WTC11 (cell line): ENCODE measurements around the gene XPR1. TPM values are rescaled to one million over a fixed set of nuclear protein-coding genes. Genes with fewer than 3 reads are reported as not detected.

Source experiments
- ATAC-seq: fragments of 200-7000 bp; cut with Tn5 transposase; 2 replicates; pipeline ENCODE4 v1.10.0; 2021; ENCODE audit warnings: mild to moderate bottlenecking, moderate library complexity
- CTCF ChIA-PET: fragments of 300-600 bp; sonication (Branson Sonifier 250); formaldehyde crosslinking; loops from one replicate; lab custom pipeline; 2021; ENCODE audit warnings: antibody characterized with exemption; lab: Charles Lee
- POLR2A ChIA-PET: fragments of 350-600 bp; sonication (Branson Sonifier 250); formaldehyde crosslinking; loops from one replicate; lab custom pipeline; 2021; ENCODE audit warnings: antibody characterized with exemption; lab: Charles Lee
- DNase-seq: peaks from one replicate; pipeline ENCODE4 v3.0.0; 2021; ENCODE audit warnings: low spot score
- H3K27ac Mint-ChIP-seq: 2 replicates; pipeline ENCODE4 v1.8.0; 2021; ENCODE audit warnings: mixed read lengths
- H3K27me3 Mint-ChIP-seq: 2 replicates; pipeline ENCODE4 v1.8.0; 2021; ENCODE audit warnings: low read depth, mild to moderate bottlenecking, moderate library complexity, mixed read lengths
- H3K36me3 Mint-ChIP-seq: 2 replicates; pipeline ENCODE4 v1.8.0; 2021; ENCODE audit warnings: mixed read lengths
- H3K4me1 Mint-ChIP-seq: 2 replicates; pipeline ENCODE4 v1.8.0; 2022; ENCODE audit warnings: mixed read lengths
- H3K4me3 Mint-ChIP-seq: 2 replicates; pipeline ENCODE4 v1.8.0; 2021; ENCODE audit warnings: mild to moderate bottlenecking, moderate library complexity, mixed read lengths
- H3K9me3 Mint-ChIP-seq: 2 replicates; pipeline ENCODE4 v1.8.0; 2021; ENCODE audit warnings: mixed read lengths
- ATF2 ChIP-seq: sonication (generic); formaldehyde crosslinking; IDR thresholded peaks from 2 replicates; pipeline ENCODE4 v1.8.1; 2022; ENCODE audit warnings: low read depth, missing genetic modification reagents, borderline replicate concordance
- ATF3 ChIP-seq: sonication (generic); formaldehyde crosslinking; conservative IDR thresholded peaks from 2 replicates; pipeline ENCODE4 v1.8.1; 2022; ENCODE audit warnings: mild to moderate bottlenecking, missing genetic modification reagents
- ATF6 ChIP-seq: sonication (generic); formaldehyde crosslinking; IDR thresholded peaks from 2 replicates; pipeline ENCODE4 v1.8.1; 2023; ENCODE audit warnings: mild to moderate bottlenecking, missing genetic modification reagents
- E2F1 ChIP-seq: sonication (generic); formaldehyde crosslinking; IDR thresholded peaks from 2 replicates; pipeline ENCODE4 v1.8.0; 2022; ENCODE audit warnings: mild to moderate bottlenecking, missing genetic modification reagents
- E2F5 ChIP-seq: sonication (generic); formaldehyde crosslinking; IDR thresholded peaks from 2 replicates; pipeline ENCODE4 v1.8.1; 2022; ENCODE audit warnings: mild to moderate bottlenecking, moderate library complexity, missing genetic modification reagents
- ELF4 ChIP-seq: sonication (generic); formaldehyde crosslinking; IDR thresholded peaks from 2 replicates; pipeline ENCODE4 v1.8.1; 2022; ENCODE audit warnings: low read depth, mild to moderate bottlenecking, moderate library complexity, missing genetic modification reagents
- FOXP1 ChIP-seq: sonication (generic); formaldehyde crosslinking; IDR thresholded peaks from 2 replicates; pipeline ENCODE4 v1.8.0; 2022; ENCODE audit warnings: missing genetic modification reagents, mild to moderate bottlenecking, moderate library complexity, borderline replicate concordance
- FOXP4 ChIP-seq: sonication (generic); formaldehyde crosslinking; IDR thresholded peaks from 2 replicates; pipeline ENCODE4 v1.8.0; 2022; ENCODE audit warnings: mild to moderate bottlenecking, missing genetic modification reagents
- HMGA2 ChIP-seq: fragments of 250-450 bp; sonication (Bioruptor Pico); IDR thresholded peaks from 2 replicates; pipeline ENCODE4 v1.4.0; 2021; ENCODE audit warnings: mild to moderate bottlenecking, moderate library complexity
- MAX ChIP-seq: sonication (generic); formaldehyde crosslinking; IDR thresholded peaks from 2 replicates; pipeline ENCODE4 v1.8.0; 2022; ENCODE audit warnings: mild to moderate bottlenecking, missing genetic modification reagents
- NR1H2 ChIP-seq: sonication (generic); formaldehyde crosslinking; IDR thresholded peaks from 2 replicates; pipeline ENCODE4 v1.9.0; 2021; ENCODE audit warnings: mild to moderate bottlenecking, moderate library complexity, missing genetic modification reagents
- NR2C2 ChIP-seq: sonication (generic); formaldehyde crosslinking; IDR thresholded peaks from 2 replicates; pipeline ENCODE4 v1.8.0; 2022; ENCODE audit warnings: mild to moderate bottlenecking, missing genetic modification reagents
- PRRX2 ChIP-seq: fragments of 250-450 bp; sonication (Bioruptor Pico); IDR thresholded peaks from 2 replicates; pipeline ENCODE4 v1.8.0; 2021; ENCODE audit warnings: mild to moderate bottlenecking
- SMAD4 ChIP-seq: sonication (generic); formaldehyde crosslinking; IDR thresholded peaks from 2 replicates; pipeline ENCODE4 v1.8.0; 2022; ENCODE audit warnings: mild to moderate bottlenecking, missing genetic modification reagents
- TCF7 ChIP-seq: sonication (generic); formaldehyde crosslinking; IDR thresholded peaks from 2 replicates; pipeline ENCODE4 v1.8.0; 2022; ENCODE audit warnings: mild to moderate bottlenecking, low read depth, missing genetic modification reagents, moderate library complexity
- TEAD1 ChIP-seq: sonication (generic); formaldehyde crosslinking; IDR thresholded peaks from 2 replicates; pipeline ENCODE4 v1.8.0; 2022; ENCODE audit warnings: mild to moderate bottlenecking, missing genetic modification reagents
- ZBTB21 ChIP-seq: sonication (generic); formaldehyde crosslinking; IDR thresholded peaks from 2 replicates; pipeline ENCODE4 v1.8.1; 2023; ENCODE audit warnings: mild to moderate bottlenecking, missing genetic modification reagents, borderline replicate concordance
- ZMAT4 ChIP-seq: fragments of 250-450 bp; sonication (Bioruptor Pico); IDR thresholded peaks from 2 replicates; pipeline ENCODE4 v1.9.0; 2021; ENCODE audit warnings: mild to moderate bottlenecking
- ZNF232 ChIP-seq: sonication (generic); formaldehyde crosslinking; IDR thresholded peaks from 2 replicates; pipeline ENCODE4 v1.8.0; 2022; ENCODE audit warnings: mild to moderate bottlenecking, missing genetic modification reagents
- ZNF281 ChIP-seq: sonication (generic); formaldehyde crosslinking; IDR thresholded peaks from 2 replicates; pipeline ENCODE4 v1.8.0; 2023; ENCODE audit warnings: mild to moderate bottlenecking, missing genetic modification reagents
- ZNF423 ChIP-seq: fragments of 250-450 bp; sonication (Bioruptor Pico); IDR thresholded peaks from 2 replicates; pipeline ENCODE4 v2.1.2; 2022; ENCODE audit warnings: mild to moderate bottlenecking, moderate library complexity
- total RNA-seq: library from RNA; stranded (reverse); gene quantifications from 3 replicates; pipeline ENCODE4 v1.2.3, GENCODE V29; 2021

XPR1 gene
- total RNA-seq, 1 experiment from 2014 or later = 34.6 TPM

GRCh38 chr1:180796897-180797640, 165.2 kb downstream of the XPR1 start:
- TF ChIP-seq PRRX2 (CRISPR knock-in tag) (no peak), E2F1 (CRISPR knock-in tag) (no peak), MAX (CRISPR knock-in tag) (no peak), FOXP1 (CRISPR knock-in tag) (no peak), ZBTB21 (CRISPR knock-in tag) (no peak), E2F5 (CRISPR knock-in tag) (no peak), HMGA2 (no peak), TEAD1 (no peak), SMAD4 (no peak), ATF2 (no peak), ZNF232 (CRISPR knock-in tag) (no peak), ZNF423 (no peak)
- DNase-seq (no peak), ATAC-seq (no peak)
- ChIA-PET CTCF (no interaction called here), POLR2A (no interaction called here)
- Mint-ChIP-seq H3K27ac (no peak overlapping the region), H3K4me1 (peaks cover 8% of the 10 kb centered on the region; the same call in 1 of the 2 replicates), H3K27me3 (no peaks in the 10 kb centered on the region), H3K9me3 (no peaks in the 10 kb centered on the region), H3K4me3 (no peak overlapping the region), H3K36me3 (no peaks in the 10 kb centered on the region)

GRCh38 chr1:180800945-180801344, 169.1 kb downstream of the XPR1 start:
- Mint-ChIP-seq H3K36me3 (no peaks in the 10 kb centered on the region), H3K9me3 (no peaks in the 10 kb centered on the region), H3K27me3 (no peaks in the 10 kb centered on the region), H3K4me1 (peaks cover 5% of the 10 kb centered on the region; the same call in 1 of the 2 replicates), H3K27ac (no peak overlapping the region), H3K4me3 (no peak overlapping the region)
- DNase-seq (no peak), ATAC-seq (no peak)
- POLR2A ChIA-PET = no interaction called here
- TF ChIP-seq HMGA2 = no peak
- CTCF ChIA-PET = interaction anchor here (0.6 to 0.7 kb wide), 2 partner anchors 62 to 119 kb away, joined by 3 read pairs; no protein-coding TSS in a partner anchor

GRCh38 chr1:180802813-180803212, 171.0 kb downstream of the XPR1 start:
- H3K4me3 Mint-ChIP-seq = no peak overlapping the region
- H3K27me3 Mint-ChIP-seq = no peaks in the 10 kb centered on the region
- no peak for DNase-seq
- POLR2A ChIA-PET = no interaction called here
- no peaks in the 10 kb centered on the region for H3K9me3 Mint-ChIP-seq
- H3K4me1 Mint-ChIP-seq = peaks cover 5% of the 10 kb centered on the region; the same call in 1 of the 2 replicates
- H3K36me3 Mint-ChIP-seq = peaks cover 2% of the 10 kb centered on the region
- CTCF ChIA-PET = no interaction called here
- no peak for ATAC-seq
- H3K27ac Mint-ChIP-seq = no peak overlapping the region
- TF ChIP-seq NR2C2 (CRISPR knock-in tag) (no peak), NR1H2 (CRISPR knock-in tag) (no peak), ELF4 (CRISPR knock-in tag) (no peak), ATF6 (no peak), FOXP4 (no peak), ATF3 (CRISPR knock-in tag) (no peak), TCF7 (CRISPR knock-in tag) (no peak), ZNF281 (no peak), ZMAT4 (CRISPR knock-in tag) (no peak)
